ENCODE measurements around the gene ITGA2B. TPM values are rescaled to one million over a fixed set of nuclear protein-coding genes. Genes with fewer than 3 reads are reported as not detected.
A peak's percentile ranks its signal among the peaks of the same experiment; 100 is the strongest.

The ITGA2B gene
- total RNA-seq, 4 donors from 2014 or later = 0.31 to 1.2 (median 0.45) TPM; not detected in 1

DNA sequence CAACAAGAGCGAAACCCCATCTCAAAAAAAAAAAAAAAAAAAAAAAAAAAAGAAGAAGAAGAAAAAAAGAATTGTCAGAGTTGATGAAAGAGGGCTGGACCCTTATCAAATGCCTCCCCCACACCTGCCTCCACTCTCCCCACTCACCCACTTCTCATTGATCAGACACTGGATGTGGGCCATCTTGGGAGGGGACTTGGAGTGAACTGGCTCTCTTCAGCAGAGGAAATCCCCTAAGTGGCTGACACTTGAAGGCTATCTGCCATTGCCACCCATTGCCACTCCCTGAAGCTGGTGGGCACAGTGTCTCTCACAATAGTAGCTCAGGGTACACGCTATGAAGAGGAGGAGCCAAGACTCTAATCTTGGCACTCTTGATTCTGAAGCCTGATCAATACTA, 1.6 kb downstream of the ITGA2B start:
- no peaks in the 10 kb centered on the region for H3K36me3 ChIP-seq
- 63% methylated on average over 1 of the region's 2 CpGs; no CpG with 5 or more reads in 1 of the 2 donors for WGBS, 2 donors (ENCODE audit: low coverage in 1 of 2)
- H3K4me1 ChIP-seq = peaks cover 0 to 21% (median 10%) of the 10 kb centered on the region in 3 donors
- no peak overlapping the region for H3K4me3 ChIP-seq
- TF ChIP-seq POLR2A (IDR thresholded peaks at IDR 0.05) (no peak), EP300 (IDR thresholded peaks at IDR 0.05) (no peak), POLR2AphosphoS5 (IDR thresholded peaks at IDR 0.05) (no peak)
- TF ChIP-seq, protein P1, sequence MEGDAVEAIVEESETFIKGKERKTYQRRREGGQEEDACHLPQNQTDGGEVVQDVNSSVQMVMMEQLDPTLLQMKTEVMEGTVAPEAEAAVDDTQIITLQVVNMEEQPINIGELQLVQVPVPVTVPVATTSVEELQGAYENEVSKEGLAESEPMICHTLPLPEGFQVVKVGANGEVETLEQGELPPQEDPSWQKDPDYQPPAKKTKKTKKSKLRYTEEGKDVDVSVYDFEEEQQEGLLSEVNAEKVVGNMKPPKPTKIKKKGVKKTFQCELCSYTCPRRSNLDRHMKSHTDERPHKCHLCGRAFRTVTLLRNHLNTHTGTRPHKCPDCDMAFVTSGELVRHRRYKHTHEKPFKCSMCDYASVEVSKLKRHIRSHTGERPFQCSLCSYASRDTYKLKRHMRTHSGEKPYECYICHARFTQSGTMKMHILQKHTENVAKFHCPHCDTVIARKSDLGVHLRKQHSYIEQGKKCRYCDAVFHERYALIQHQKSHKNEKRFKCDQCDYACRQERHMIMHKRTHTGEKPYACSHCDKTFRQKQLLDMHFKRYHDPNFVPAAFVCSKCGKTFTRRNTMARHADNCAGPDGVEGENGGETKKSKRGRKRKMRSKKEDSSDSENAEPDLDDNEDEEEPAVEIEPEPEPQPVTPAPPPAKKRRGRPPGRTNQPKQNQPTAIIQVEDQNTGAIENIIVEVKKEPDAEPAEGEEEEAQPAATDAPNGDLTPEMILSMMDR (IDR thresholded peaks at IDR 0.05) = no peak
- ATAC-seq = no peak
- peaks cover 8% of the 10 kb centered on the region for H3K27me3 ChIP-seq
- no peaks in the 10 kb centered on the region for H3K9me3 ChIP-seq
- H3K27ac ChIP-seq = no peak overlapping the region

DNA sequence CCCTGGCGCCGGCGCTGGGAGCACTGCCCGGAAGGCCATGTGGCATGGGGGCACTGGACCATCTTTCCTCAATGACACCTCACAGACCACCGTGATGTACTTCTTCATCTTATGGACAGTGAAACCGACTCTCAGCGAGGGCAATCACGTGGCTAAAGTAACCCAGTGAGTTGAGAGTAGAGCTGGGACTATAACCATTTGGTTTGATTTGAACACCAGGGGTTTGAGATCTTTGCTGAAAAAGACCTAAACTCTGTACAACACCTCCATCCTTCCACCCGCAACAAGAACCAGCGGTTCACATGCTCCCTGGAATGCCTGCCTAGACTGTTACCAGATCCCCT, 3.3 kb downstream of the ITGA2B start:
- peaks cover 0 to 21% (median 10%) of the 10 kb centered on the region in 3 donors for H3K4me1 ChIP-seq
- H3K27me3 ChIP-seq = peaks cover 8% of the 10 kb centered on the region
- H3K36me3 ChIP-seq = no peaks in the 10 kb centered on the region
- no peaks in the 10 kb centered on the region for H3K9me3 ChIP-seq
- H3K4me3 ChIP-seq = peak overlapping the region in 1 of 2 donors; percentile 59
- peak overlapping the region in 1 of 4 donors; percentile 58 for H3K27ac ChIP-seq
- 56% methylated on average over 6 of the region's 10 CpGs; no CpG with 5 or more reads in 1 of the 2 donors for WGBS, 2 donors (ENCODE audit: low coverage in 1 of 2)
- TF ChIP-seq POLR2A (IDR thresholded peaks at IDR 0.05) (no peak), POLR2AphosphoS5 (IDR thresholded peaks at IDR 0.05) (no peak), EP300 (IDR thresholded peaks at IDR 0.05) (no peak)
- TF ChIP-seq, protein P1 (IDR thresholded peaks at IDR 0.05) = no peak
- ATAC-seq = no peak

DNA sequence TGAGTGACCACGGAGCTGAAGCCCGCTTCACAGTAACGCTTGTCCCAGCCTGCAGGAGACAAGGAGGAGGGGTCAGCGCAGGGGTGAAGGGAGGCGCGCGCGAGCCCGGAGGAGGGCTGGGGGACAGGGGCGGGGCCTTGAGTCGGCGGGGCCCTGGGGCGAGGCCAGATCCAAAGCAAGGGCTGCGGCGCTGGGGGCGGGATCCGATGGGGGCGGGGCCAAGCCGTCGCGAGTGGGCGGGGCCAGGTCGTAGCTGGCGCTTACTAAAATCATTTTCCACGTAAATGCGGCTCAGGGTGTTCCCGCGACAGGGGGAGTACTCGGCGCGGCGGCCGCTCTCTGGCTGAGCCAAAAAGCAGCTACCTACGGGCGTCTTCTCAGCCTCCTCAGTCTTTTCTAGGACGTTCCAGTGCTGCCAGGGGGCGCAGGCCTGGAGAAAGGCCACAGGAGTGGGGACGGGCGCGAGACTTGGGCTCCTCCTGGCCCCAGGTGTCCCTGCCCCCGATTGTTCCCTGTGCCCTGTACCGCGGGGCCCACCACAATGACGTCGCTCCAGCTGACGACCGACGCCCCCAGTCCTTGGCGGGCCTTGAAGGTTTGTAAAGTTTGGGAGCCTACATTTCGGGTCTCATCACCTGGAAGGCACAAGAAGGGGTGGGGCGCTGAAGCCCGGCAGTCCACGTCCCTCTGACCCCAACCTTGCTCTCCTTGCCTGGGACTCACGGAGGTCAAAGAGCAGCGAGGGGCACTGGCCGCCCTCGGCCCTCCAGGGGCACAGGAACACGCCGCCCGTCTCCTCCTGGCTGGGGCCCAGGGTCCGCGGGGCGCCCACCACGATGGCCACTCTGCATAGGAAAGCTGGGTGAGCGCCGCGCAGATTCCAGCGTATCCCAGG, 3.9 kb downstream of the ITGA2B start:
- peaks cover 0 to 21% (median 10%) of the 10 kb centered on the region in 3 donors for H3K4me1 ChIP-seq
- no CpG with 5 or more reads among the region's 68 CpGs for WGBS, 2 donors (ENCODE audit: low coverage in 1 of 2)
- no peak for TF ChIP-seq POLR2A (IDR thresholded peaks at IDR 0.05)
- TF ChIP-seq, protein P1 (IDR thresholded peaks at IDR 0.05) = peak in 1 of 4 experiments; percentile 32
- no peak for TF ChIP-seq EP300 (IDR thresholded peaks at IDR 0.05)
- TF ChIP-seq POLR2AphosphoS5 (IDR thresholded peaks at IDR 0.05) = no peak
- H3K27me3 ChIP-seq = peaks cover 8% of the 10 kb centered on the region
- H3K9me3 ChIP-seq = no peaks in the 10 kb centered on the region
- peak overlapping the region; percentile 25 to 59 for H3K4me3 ChIP-seq
- no peaks in the 10 kb centered on the region for H3K36me3 ChIP-seq
- H3K27ac ChIP-seq = peak overlapping the region in 1 of 4 donors; percentile 58
- ATAC-seq = peak; percentile 94

DNA sequence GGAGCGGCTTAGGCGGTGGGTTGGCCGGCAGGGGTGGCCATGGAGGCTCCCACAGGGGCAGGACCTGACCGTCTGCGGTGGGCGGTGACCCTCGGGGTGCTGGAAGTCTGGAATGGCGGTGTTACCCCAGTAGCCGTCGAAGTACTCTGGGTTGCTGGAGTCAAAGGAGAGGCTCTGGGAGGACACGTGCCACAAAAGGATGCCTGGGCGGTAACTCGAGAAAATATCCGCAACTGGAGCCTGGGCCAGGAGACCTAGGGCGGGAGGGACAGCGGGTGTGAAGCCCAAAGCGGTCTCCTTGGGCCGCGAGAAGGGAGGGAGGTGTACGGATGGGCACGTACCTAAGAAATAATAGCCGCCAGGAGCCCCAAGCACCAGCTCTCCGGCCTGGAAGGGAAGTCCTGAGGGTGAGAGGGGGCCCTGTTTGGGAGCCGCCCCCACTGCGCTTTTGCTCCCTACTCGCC, 4.6 kb downstream of the ITGA2B start:
- Histone ChIP-seq H3K9me3 (no peaks in the 10 kb centered on the region), H3K36me3 (no peaks in the 10 kb centered on the region), H3K27ac (peak overlapping the region in 1 of 4 donors; percentile 58), H3K4me1 (peaks cover 0 to 21% (median 10%) of the 10 kb centered on the region in 3 donors), H3K4me3 (peak overlapping the region; percentile 25 to 59), H3K27me3 (peaks cover 8% of the 10 kb centered on the region)
- ATAC-seq = peak; percentile 2
- TF ChIP-seq, protein P1 (IDR thresholded peaks at IDR 0.05) = no peak
- TF ChIP-seq EP300 (IDR thresholded peaks at IDR 0.05) = no peak
- TF ChIP-seq POLR2AphosphoS5 (IDR thresholded peaks at IDR 0.05) = no peak
- TF ChIP-seq POLR2A (IDR thresholded peaks at IDR 0.05) = no peak
- WGBS, 2 donors (ENCODE audit: low coverage in 1 of 2) = 12% methylated on average over 17 of the region's 26 CpGs; no CpG with 5 or more reads in 1 of the 2 donors
